Colonic mucosa (tissue), 4 donors: Measurements from ENCODE around the gene CCDC51. TPM values are rescaled to one million over a fixed set of nuclear protein-coding genes. Genes with fewer than 3 reads are reported as not detected.

ENCODE experiments used
- DNase-seq: peaks from one replicate; pipeline ENCODE4 v3.0.0-alpha.2; 2020
- H3K27ac ChIP-seq: fragments of 200-600 bp; one replicate; pipeline ENCODE4 v1.8.0; 2021
- H3K27me3 ChIP-seq: fragments of 200-600 bp; one replicate; pipeline ENCODE4 v1.8.0; 2021
- H3K36me3 ChIP-seq: fragments of 200-600 bp; one replicate; pipeline ENCODE4 v1.8.0; 2021
- H3K4me1 ChIP-seq: fragments of 200-600 bp; one replicate; pipeline ENCODE4 v1.8.0; 2021; ENCODE audit warnings: mild to moderate bottlenecking
- H3K4me3 ChIP-seq: fragments of 200-600 bp; one replicate; pipeline ENCODE4 v1.8.0; 2021
- H3K9ac ChIP-seq, 2 donors: one replicate each; pipeline ENCODE4 v1.7.0; 2013; ENCODE audit warnings: control low read depth in 2 of 2, low read depth in 2 of 2, low read length in 2 of 2
- H3K9me3 ChIP-seq: fragments of 200-600 bp; one replicate; pipeline ENCODE4 v1.8.0; 2021
- CTCF ChIP-seq: fragments of 200-600 bp; IDR thresholded peaks from one replicate; pipeline ENCODE4 v1.8.0; 2022; ENCODE audit warnings: antibody characterized with exemption, mild to moderate bottlenecking
- intact Hi-C: fragments of 100-400 bp; cut with DNase I; formaldehyde crosslinking; loops from one replicate; pipeline ENCODE4 v1.14.1; 2022
- total RNA-seq, 2 donors: library from RNA; stranded (reverse); fragmentation: NEBNext Ultra II Directional in 1 of 2; extraction: Animal tissue kit (Norgen Biotek cat#: 25700) in 1 of 2; gene quantifications; one replicate each; pipeline ENCODE4 v1.2.1, GENCODE V29; 2021
- donor health status: healthy.
- donor health status: DM: no; HTN: no; CAD: no.
- donor health status: DM: no; HTN: no; CAD: no.

The CCDC51 gene
- total RNA-seq, 2 donors from 2014 or later, result 11.8 to 21.5 TPM

DNA sequence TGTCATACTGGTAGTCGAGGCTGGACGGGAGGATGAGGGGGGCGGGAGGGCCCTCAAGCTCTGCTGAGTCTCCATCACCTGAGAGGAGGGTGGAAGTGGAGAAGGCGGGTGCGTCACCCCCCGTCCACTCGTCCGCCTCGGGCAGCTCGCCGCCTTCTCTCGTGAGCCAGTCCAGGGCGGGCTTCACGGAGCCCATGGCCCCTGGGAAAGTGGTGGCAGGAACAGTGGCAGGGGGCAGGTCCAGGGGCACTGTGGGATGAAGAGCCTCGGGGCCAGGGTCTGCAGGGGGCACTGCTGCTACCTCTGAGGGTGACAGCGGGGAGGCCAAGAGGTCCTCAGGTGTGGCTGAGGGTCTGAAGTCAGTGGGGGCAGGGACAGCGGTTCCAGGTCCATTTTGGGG is 20.3 kb downstream of the CCDC51 start:
- Histone ChIP-seq H3K4me3 (no peak overlapping the region), H3K4me1 (no peaks in the 10 kb centered on the region), H3K27ac (no peak overlapping the region), H3K9me3 (no peaks in the 10 kb centered on the region), H3K27me3 (no peaks in the 10 kb centered on the region), H3K9ac (no peak overlapping the region), H3K36me3 (no peaks in the 10 kb centered on the region)
- no peak for DNase-seq
- TF ChIP-seq CTCF, result no peak
- intact Hi-C loops, result no loop called here

- Histone ChIP-seq H3K9me3 (no peaks in the 10 kb centered on the region), H3K36me3 (no peaks in the 10 kb centered on the region), H3K4me1 (no peaks in the 10 kb centered on the region), H3K9ac (no peak overlapping the region), H3K4me3 (no peak overlapping the region), H3K27me3 (no peaks in the 10 kb centered on the region), H3K27ac (no peak overlapping the region)
- no peak for TF ChIP-seq CTCF
- intact Hi-C loops, result no loop called here
- no peak for DNase-seq
These were observed 20.8 kb downstream of the CCDC51 start for GRCh38 chr3:48419149-48419548.

GRCh38 chr3:48418651-48419050 is 21.3 kb downstream of the CCDC51 start:
- H3K9ac ChIP-seq, result no peak overlapping the region
- intact Hi-C loops, result no loop called here
- DNase-seq, result no peak
- no peak for TF ChIP-seq CTCF
- no peak overlapping the region for H3K27ac ChIP-seq
- H3K36me3 ChIP-seq, result no peaks in the 10 kb centered on the region
- H3K27me3 ChIP-seq, result no peaks in the 10 kb centered on the region
- H3K9me3 ChIP-seq, result no peaks in the 10 kb centered on the region
- H3K4me3 ChIP-seq, result no peak overlapping the region
- no peaks in the 10 kb centered on the region for H3K4me1 ChIP-seq

DNA sequence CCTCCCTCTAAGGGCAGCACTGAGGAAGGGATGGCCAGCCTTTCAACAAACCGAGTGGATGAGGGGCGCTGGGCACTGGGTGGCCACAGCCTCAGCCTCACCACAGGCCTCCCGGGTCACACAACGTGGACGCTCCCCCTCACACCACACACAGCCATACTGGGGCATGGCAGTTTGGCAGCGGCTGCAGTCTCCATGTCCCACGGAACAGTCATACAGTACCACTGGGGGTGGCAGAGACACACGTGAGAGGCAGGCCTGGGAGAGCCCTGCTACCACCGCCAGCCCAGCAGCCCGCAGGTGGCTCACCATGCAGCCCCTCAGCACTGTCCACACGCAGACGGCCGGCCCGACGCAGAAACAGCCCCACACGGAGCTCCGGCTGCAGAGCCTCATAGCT is 21.8 kb downstream of the CCDC51 start:
- no peak for DNase-seq
- no peak overlapping the region for H3K27ac ChIP-seq
- no peaks in the 10 kb centered on the region for H3K27me3 ChIP-seq
- no peak for TF ChIP-seq CTCF
- H3K9ac ChIP-seq, result no peak overlapping the region
- H3K9me3 ChIP-seq, result no peaks in the 10 kb centered on the region
- intact Hi-C loops, result no loop called here
- no peaks in the 10 kb centered on the region for H3K4me1 ChIP-seq
- no peaks in the 10 kb centered on the region for H3K36me3 ChIP-seq
- no peak overlapping the region for H3K4me3 ChIP-seq

GRCh38 chr3:48417529-48418108 is 22.3 kb downstream of the CCDC51 start:
- no peaks in the 10 kb centered on the region for H3K9me3 ChIP-seq
- DNase-seq, result no peak
- no peak overlapping the region for H3K9ac ChIP-seq
- no peaks in the 10 kb centered on the region for H3K4me1 ChIP-seq
- H3K4me3 ChIP-seq, result no peak overlapping the region
- intact Hi-C loops, result no loop called here
- H3K27me3 ChIP-seq, result no peaks in the 10 kb centered on the region
- TF ChIP-seq CTCF, result no peak
- H3K27ac ChIP-seq, result no peak overlapping the region
- H3K36me3 ChIP-seq, result peaks cover 2% of the 10 kb centered on the region
